Right forelimb (tissue), 1 donor: ENCODE data around the gene ZFP69B.
"Not testable (repeated sequence)": the region's sequence is repeated elsewhere in the genome, so short reads cannot be mapped to it uniquely, and the experiment has no call there.

Experiments
- DNase-seq: peaks from one replicate; pipeline ENCODE4 v3.0.0-alpha.2; 2018

The ZFP69B gene

DNA sequence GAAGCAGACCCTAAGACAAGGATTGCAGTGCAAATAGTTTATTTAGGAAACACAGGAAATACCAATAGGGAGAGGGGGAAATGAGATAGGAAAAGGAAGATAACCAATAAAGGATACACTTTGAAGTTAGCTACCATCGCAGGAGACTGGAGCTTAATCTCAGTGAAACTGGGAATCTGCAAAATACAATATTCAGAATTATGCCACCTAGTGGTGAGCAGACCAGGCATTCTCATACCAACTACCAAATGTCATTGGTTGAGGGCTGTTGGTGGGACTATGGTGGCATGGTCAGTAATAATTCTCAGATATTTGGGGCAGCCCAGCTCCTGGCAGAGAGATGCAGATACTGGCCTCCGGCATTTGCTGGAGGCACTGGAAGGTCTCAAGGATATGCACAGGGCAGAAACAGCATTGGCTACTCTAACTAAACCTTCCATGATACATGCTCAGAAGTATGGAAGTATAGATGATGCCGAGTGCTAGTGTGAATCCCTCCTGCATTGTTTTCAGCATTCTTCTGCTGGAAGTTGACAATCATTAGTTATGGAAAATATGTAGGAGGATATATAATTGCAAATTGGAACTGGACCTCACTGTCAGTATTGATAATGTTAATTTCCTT, 11.8 kb upstream of the ZFP69B start:
- DNase-seq: no peak

GRCh38 chr1:40439247-40439646, 11.0 kb upstream of the ZFP69B start:
- no peak for DNase-seq

DNA sequence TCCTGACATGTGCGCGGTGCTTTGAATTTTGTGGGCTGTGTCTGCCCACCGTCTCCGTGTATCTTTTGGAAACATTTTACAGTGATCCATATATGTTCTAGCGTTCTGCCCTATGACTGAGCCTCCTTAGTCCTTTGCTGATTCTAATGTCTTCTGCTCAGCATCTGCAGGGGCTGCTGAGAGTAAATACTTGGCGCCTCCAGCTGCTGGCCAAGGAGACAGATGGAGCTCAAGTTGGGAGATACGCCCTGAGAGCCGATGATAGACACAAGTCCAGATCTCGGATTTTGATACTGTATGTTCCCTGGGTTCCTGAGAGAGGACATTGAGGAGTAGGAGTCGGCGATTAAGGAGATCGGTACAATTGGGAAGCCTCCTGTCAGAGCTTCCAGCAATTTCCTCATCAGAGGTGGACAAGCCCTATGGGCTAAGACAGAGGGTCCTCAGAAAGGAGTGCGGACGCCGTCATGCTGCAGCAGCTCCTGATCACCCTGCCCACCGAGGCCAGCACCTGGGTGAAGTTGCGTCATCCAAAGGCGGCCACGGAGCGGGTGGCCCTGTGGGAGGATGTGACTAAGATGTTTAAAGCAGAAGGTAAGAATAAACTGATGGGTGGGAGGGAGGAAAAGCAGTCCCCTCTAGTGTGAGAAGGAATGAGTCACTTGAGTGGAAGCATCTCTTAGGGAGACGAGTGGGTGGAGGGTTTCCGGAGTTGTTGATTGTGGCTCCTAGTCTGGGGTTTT, 390 bp downstream of the ZFP69B start:
- DNase-seq: peak; percentile 43

GRCh38 chr1:40451238-40451585, 936 bp downstream of the ZFP69B start:
- no peak for DNase-seq

GRCh38 chr1:40454873-40455272, 4.6 kb downstream of the ZFP69B start:
- no peak for DNase-seq

GRCh38 chr1:40462956-40463590, 12.8 kb downstream of the ZFP69B start:
- DNase-seq: no peak

- DNase-seq: no peak
Measured at GRCh38 chr1:40469327-40469726, 19.1 kb downstream of the ZFP69B start.

DNA sequence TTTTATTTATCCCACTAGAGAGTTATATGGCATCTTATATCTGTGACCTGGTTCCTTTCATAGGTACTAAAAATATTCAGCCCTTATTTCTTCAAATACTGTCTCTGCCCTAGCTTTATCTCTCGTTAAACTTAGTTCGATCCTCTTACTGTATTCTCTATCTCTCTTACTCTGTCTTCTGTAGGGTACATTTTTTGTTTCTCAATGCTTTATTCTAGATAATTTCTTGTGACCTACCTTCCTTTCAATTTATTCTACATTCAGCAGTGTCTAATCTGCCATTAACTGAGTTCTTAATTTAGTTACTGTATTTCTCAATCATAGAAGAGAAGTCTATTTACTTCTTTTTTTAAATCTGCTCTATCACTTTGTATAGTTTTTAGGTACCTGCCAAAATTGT, 25.0 kb downstream of the ZFP69B start:
- no peak for DNase-seq

GRCh38 chr1:40476924-40477677, 26.8 kb downstream of the ZFP69B start, which contains the start of gene ZFP69:
TSS of gene ZFP69 (plus strand) at chr1:40477290. CDS start at chr1:40479362, 2,072 bp downstream.
- DNase-seq: peak; percentile 89

- peak; percentile 57 for DNase-seq
Measured at GRCh38 chr1:40477678-40478053, 27.4 kb downstream of the ZFP69B start.

- no peak for DNase-seq
Measured at GRCh38 chr1:40478276-40478675, 28.0 kb downstream of the ZFP69B start.

- DNase-seq: no peak
Measured at GRCh38 chr1:40479156-40479555, 28.9 kb downstream of the ZFP69B start.

DNA sequence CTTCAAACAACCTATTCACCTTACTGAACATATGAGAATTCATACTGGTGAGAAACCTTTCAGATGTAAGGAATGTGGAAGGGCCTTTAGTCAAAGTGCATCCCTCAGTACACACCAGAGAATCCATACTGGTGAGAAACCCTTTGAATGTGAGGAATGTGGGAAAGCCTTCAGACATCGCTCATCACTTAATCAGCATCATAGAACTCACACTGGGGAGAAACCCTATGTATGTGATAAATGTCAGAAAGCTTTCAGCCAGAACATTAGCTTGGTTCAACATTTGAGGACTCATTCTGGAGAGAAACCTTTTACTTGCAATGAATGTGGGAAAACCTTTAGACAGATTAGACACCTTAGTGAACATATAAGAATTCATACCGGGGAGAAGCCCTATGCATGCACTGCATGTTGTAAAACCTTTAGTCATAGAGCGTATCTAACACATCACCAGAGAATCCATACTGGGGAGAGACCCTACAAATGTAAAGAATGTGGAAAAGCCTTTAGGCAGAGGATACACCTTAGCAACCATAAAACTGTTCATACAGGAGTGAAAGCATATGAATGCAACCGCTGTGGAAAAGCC, 45.1 kb downstream of the ZFP69B start:
- no peak for DNase-seq

DNA sequence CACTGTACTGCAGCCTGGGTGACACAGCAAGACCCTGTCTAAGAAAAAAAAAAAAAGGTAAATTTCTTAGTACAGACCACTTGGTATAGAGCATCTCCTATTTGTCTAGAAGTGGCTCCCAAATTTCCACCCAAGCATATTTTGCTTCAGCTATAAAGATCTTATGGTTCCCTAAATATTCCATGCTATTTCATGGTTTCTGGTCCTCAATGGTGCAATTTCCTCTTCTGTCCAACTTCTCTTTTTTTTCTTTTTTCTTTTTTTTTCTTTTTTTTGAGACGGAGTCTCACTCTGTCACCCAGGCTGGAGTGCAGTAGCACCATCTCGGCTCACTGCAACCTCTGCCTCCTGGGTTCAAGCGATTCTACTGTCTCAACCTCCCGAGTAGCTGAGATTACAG, 52.4 kb downstream of the ZFP69B start:
- DNase-seq: not testable (repeated sequence)

GRCh38 chr1:40507973-40508372, 57.7 kb downstream of the ZFP69B start:
- no peak for DNase-seq

- DNase-seq: peak; percentile 89
Measured at GRCh38 chr1:40508375-40509341, 58.4 kb downstream of the ZFP69B start, which contains the start of gene EXO5. TSS of gene EXO5 (plus strand) at chr1:40508767. CDS start at chr1:40514545, 5,778 bp downstream.
